ENCODE results near the gene RP2.

The RP2 gene

DNA sequence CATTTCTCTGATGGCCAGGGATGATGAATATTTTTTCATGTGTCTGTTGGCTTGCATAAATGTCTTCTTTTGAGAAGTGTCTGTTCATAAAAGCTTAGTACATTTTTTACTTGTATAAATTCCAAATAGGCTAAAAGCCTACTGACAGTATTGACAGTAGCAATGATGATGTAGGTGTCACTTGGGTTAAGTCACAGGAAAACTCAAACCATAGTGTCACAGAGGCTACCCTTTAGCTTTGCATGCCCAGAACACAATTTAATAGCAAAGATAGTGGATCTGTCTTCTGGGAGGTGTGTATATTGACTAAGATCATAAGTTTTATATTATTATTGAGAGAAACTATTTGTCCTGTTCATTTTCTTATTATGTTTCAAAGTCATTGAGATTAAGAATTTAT, 8.1 kb downstream of the RP2 start:
- Histone ChIP-seq H3K79me2 (ENCODE audit: control insufficient read depth, insufficient read depth, low read length, unreplicated experiment) (peaks cover 65% of the 10 kb centered on the region), H3K27me3 (ENCODE audit: insufficient read depth, low read length) (no peaks in the 10 kb centered on the region), H3K4me1 (ENCODE audit: control insufficient read depth, insufficient read depth, low read length, unreplicated experiment) (peaks cover 16% of the 10 kb centered on the region), H3K4me3 (ENCODE audit: low read depth, low read length) (no peak overlapping the region), H2AFZ (ENCODE audit: low read length, unreplicated experiment) (no peak overlapping the region), H3K36me3 (ENCODE audit: insufficient read depth, low read length) (peaks cover 6% of the 10 kb centered on the region), H3K27ac (ENCODE audit: low read depth, low read length) (no peak overlapping the region)

GRCh38 chrX:46849933-46850332, 13.1 kb downstream of the RP2 start:
- H3K4me1 ChIP-seq (ENCODE audit: control insufficient read depth, insufficient read depth, low read length, unreplicated experiment), result no peaks in the 10 kb centered on the region
- H3K4me3 ChIP-seq (ENCODE audit: low read depth, low read length), result no peak overlapping the region
- H2AFZ ChIP-seq (ENCODE audit: low read length, unreplicated experiment), result no peak overlapping the region
- no peaks in the 10 kb centered on the region for H3K27me3 ChIP-seq (ENCODE audit: insufficient read depth, low read length)
- no peak overlapping the region for H3K27ac ChIP-seq (ENCODE audit: low read depth, low read length)
- peaks cover 42% of the 10 kb centered on the region for H3K79me2 ChIP-seq (ENCODE audit: control insufficient read depth, insufficient read depth, low read length, unreplicated experiment)
- H3K36me3 ChIP-seq (ENCODE audit: insufficient read depth, low read length), result peaks cover 6% of the 10 kb centered on the region

GRCh38 chrX:46850771-46851170, 13.9 kb downstream of the RP2 start:
- Histone ChIP-seq H3K27ac (ENCODE audit: low read depth, low read length) (no peak overlapping the region), H2AFZ (ENCODE audit: low read length, unreplicated experiment) (no peak overlapping the region), H3K36me3 (ENCODE audit: insufficient read depth, low read length) (peaks cover 6% of the 10 kb centered on the region), H3K4me3 (ENCODE audit: low read depth, low read length) (no peak overlapping the region), H3K27me3 (ENCODE audit: insufficient read depth, low read length) (no peaks in the 10 kb centered on the region), H3K79me2 (ENCODE audit: control insufficient read depth, insufficient read depth, low read length, unreplicated experiment) (peaks cover 34% of the 10 kb centered on the region), H3K4me1 (ENCODE audit: control insufficient read depth, insufficient read depth, low read length, unreplicated experiment) (peaks cover 3% of the 10 kb centered on the region)

DNA sequence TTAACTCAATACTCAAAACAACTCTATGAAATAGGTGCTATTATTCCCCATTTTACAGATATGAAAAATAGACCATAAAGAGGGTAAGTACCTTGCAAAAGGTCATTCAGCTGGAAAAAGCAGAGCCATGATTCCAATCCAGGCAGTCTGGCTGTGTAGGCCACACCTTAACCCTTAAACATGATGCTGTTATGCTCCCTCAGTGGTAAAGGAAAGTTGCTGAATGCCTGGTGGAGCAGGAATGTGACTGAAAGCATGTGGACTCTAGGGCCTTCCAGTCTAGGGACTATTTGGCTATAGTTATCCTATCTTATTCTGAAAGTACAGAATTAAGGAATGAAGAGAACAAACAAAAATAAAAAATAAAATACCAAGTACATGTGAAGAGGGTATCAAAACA, 19.6 kb downstream of the RP2 start:
- H2AFZ ChIP-seq (ENCODE audit: low read length, unreplicated experiment), result no peak overlapping the region

DNA sequence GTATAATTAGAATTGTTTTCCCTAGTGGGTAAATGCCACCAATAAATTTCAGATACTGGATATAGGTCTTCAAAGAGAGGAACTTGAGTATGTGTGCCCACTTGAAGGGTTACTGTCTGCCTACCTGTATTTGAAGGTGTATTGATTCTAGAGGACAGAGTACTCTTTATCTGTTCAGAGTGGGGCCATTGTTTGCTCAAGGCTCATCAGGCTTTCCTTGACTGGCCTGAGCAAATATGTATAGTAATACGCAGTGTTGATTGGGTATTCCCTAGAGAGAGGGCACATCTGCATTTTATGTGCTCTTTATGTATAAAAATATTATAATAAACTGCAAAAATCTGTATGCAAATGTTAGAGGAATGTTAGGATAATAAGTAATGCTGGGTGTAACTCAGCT, 23.7 kb downstream of the RP2 start:
- Histone ChIP-seq H3K27ac (ENCODE audit: low read depth, low read length) (no peak overlapping the region), H3K4me1 (ENCODE audit: control insufficient read depth, insufficient read depth, low read length, unreplicated experiment) (peaks cover 18% of the 10 kb centered on the region), H3K79me2 (ENCODE audit: control insufficient read depth, insufficient read depth, low read length, unreplicated experiment) (no peaks in the 10 kb centered on the region), H3K4me3 (ENCODE audit: low read depth, low read length) (no peak overlapping the region), H2AFZ (ENCODE audit: low read length, unreplicated experiment) (no peak overlapping the region), H3K36me3 (ENCODE audit: insufficient read depth, low read length) (no peaks in the 10 kb centered on the region), H3K27me3 (ENCODE audit: insufficient read depth, low read length) (no peaks in the 10 kb centered on the region)

More for the DNA sequence above, 19.6 kb downstream of the RP2 start:
- Histone ChIP-seq H3K4me3 (ENCODE audit: low read depth, low read length) (no peak overlapping the region), H3K36me3 (ENCODE audit: insufficient read depth, low read length) (no peaks in the 10 kb centered on the region), H3K27ac (ENCODE audit: low read depth, low read length) (peak overlapping the region; percentile 18), H3K27me3 (ENCODE audit: insufficient read depth, low read length) (no peaks in the 10 kb centered on the region), H3K79me2 (ENCODE audit: control insufficient read depth, insufficient read depth, low read length, unreplicated experiment) (no peaks in the 10 kb centered on the region), H3K4me1 (ENCODE audit: control insufficient read depth, insufficient read depth, low read length, unreplicated experiment) (peaks cover 11% of the 10 kb centered on the region)

- Histone ChIP-seq H3K36me3 (ENCODE audit: insufficient read depth, low read length) (no peaks in the 10 kb centered on the region), H3K79me2 (ENCODE audit: control insufficient read depth, insufficient read depth, low read length, unreplicated experiment) (peaks cover 4% of the 10 kb centered on the region), H3K27ac (ENCODE audit: low read depth, low read length) (peak overlapping the region; percentile 16; the same call in 1 of the 2 replicates), H3K27me3 (ENCODE audit: insufficient read depth, low read length) (no peaks in the 10 kb centered on the region), H3K4me3 (ENCODE audit: low read depth, low read length) (no peak overlapping the region), H3K4me1 (ENCODE audit: control insufficient read depth, insufficient read depth, low read length, unreplicated experiment) (peaks cover 13% of the 10 kb centered on the region), H2AFZ (ENCODE audit: low read length, unreplicated experiment) (no peak overlapping the region)
Measured at GRCh38 chrX:46863072-46863471, 26.2 kb downstream of the RP2 start.

DNA sequence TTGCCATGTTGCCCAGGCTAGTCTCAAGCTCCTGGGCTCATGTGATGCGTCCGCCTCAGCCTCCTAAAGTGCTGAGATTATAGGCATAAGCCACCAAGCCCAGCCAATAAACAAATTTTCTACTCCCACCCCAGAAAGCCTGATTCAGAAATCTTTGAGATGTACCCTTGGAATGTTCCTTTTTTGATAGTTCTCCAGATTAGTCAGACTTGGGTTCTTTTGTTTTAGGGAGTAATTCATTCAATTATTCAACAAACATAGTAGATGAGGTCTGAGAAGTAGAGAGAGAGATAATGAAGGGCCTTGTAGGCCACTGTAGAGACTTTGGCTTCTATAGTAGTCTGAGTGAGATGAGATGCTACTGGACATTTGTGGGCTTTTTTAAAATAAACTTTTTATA, 27.8 kb downstream of the RP2 start:
- no peak overlapping the region for H2AFZ ChIP-seq (ENCODE audit: low read length, unreplicated experiment)
- no peaks in the 10 kb centered on the region for H3K36me3 ChIP-seq (ENCODE audit: insufficient read depth, low read length)
- H3K4me3 ChIP-seq (ENCODE audit: low read depth, low read length), result no peak overlapping the region
- H3K27me3 ChIP-seq (ENCODE audit: insufficient read depth, low read length), result no peaks in the 10 kb centered on the region
- peaks cover 4% of the 10 kb centered on the region for H3K79me2 ChIP-seq (ENCODE audit: control insufficient read depth, insufficient read depth, low read length, unreplicated experiment)
- H3K4me1 ChIP-seq (ENCODE audit: control insufficient read depth, insufficient read depth, low read length, unreplicated experiment), result peaks cover 13% of the 10 kb centered on the region
- peak overlapping the region; percentile 87 for H3K27ac ChIP-seq (ENCODE audit: low read depth, low read length)

DNA sequence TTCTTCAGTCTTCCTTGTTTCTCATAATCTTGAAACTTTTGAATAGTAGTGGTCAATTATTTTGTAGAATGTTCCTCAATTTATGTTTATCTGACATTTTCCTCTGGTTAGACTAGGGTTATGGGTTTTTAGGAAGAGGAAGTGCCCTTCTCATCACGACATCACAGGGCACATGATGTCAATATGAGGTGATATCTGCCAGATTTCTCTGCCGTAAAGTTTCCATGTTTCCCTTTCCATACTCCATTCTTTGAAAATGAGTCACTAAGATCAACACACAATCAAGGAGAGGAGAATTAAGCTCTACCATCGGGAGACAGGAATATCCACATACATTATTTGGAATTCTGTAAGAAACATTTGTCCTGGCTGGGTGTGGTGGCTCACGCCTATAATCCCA, 28.4 kb downstream of the RP2 start:
- Histone ChIP-seq H3K27ac (ENCODE audit: low read depth, low read length) (peak overlapping the region; percentile 87), H3K4me3 (ENCODE audit: low read depth, low read length) (no peak overlapping the region), H2AFZ (ENCODE audit: low read length, unreplicated experiment) (no peak overlapping the region), H3K36me3 (ENCODE audit: insufficient read depth, low read length) (no peaks in the 10 kb centered on the region), H3K4me1 (ENCODE audit: control insufficient read depth, insufficient read depth, low read length, unreplicated experiment) (peaks cover 13% of the 10 kb centered on the region), H3K27me3 (ENCODE audit: insufficient read depth, low read length) (no peaks in the 10 kb centered on the region), H3K79me2 (ENCODE audit: control insufficient read depth, insufficient read depth, low read length, unreplicated experiment) (peaks cover 4% of the 10 kb centered on the region)

DNA sequence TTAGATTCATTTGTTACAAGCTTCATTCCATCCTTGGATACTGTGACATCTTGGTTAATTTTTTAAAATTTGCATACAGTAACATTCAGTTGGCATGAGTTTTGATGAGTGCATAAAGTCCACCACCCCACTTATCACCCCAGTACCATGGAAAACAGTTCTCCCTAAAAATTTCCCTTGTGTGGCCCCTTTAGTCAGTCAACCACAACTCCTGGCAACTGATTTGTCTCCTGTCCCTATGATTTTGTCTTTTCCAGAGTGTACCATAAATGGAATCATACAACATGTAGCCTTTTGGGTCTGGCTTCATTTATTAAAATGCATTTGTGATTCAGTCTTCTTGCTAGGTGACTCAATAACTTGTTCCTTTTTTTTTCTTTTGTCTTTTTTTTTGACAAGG, 29.9 kb downstream of the RP2 start:
- H3K27ac ChIP-seq (ENCODE audit: low read depth, low read length), result no peak overlapping the region
- H3K27me3 ChIP-seq (ENCODE audit: insufficient read depth, low read length), result no peaks in the 10 kb centered on the region
- H2AFZ ChIP-seq (ENCODE audit: low read length, unreplicated experiment), result no peak overlapping the region
- H3K4me3 ChIP-seq (ENCODE audit: low read depth, low read length), result no peak overlapping the region
- no peaks in the 10 kb centered on the region for H3K36me3 ChIP-seq (ENCODE audit: insufficient read depth, low read length)
- peaks cover 4% of the 10 kb centered on the region for H3K79me2 ChIP-seq (ENCODE audit: control insufficient read depth, insufficient read depth, low read length, unreplicated experiment)
- peaks cover 13% of the 10 kb centered on the region for H3K4me1 ChIP-seq (ENCODE audit: control insufficient read depth, insufficient read depth, low read length, unreplicated experiment)

- Histone ChIP-seq H3K27me3 (ENCODE audit: insufficient read depth, low read length) (no peaks in the 10 kb centered on the region), H2AFZ (ENCODE audit: low read length, unreplicated experiment) (no peak overlapping the region), H3K4me3 (ENCODE audit: low read depth, low read length) (no peak overlapping the region), H3K4me1 (ENCODE audit: control insufficient read depth, insufficient read depth, low read length, unreplicated experiment) (peaks cover 13% of the 10 kb centered on the region), H3K36me3 (ENCODE audit: insufficient read depth, low read length) (no peaks in the 10 kb centered on the region), H3K27ac (ENCODE audit: low read depth, low read length) (no peak overlapping the region), H3K79me2 (ENCODE audit: control insufficient read depth, insufficient read depth, low read length, unreplicated experiment) (peaks cover 3% of the 10 kb centered on the region)
Measured at GRCh38 chrX:46873746-46874145, 36.9 kb downstream of the RP2 start.

DNA sequence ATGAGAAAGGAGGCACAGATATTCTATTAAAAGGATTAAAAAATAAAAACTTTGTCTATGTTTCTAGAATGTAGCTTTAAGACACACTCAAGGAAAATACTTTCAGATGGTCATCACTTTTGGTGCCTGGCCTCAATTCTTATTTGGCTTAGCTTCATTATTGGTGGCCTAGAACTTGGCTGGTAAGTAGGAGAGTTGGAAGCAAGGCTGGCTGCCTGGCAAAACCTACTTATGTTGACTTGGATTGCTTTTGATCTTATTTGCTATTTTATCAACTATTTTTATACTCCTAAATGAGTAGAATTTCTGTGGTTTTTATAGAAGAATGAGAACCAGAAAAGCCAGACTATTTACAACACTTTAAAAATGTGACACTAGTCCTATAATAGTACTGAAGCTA, 40.1 kb downstream of the RP2 start:
- no peaks in the 10 kb centered on the region for H3K27me3 ChIP-seq (ENCODE audit: insufficient read depth, low read length)
- H3K4me3 ChIP-seq (ENCODE audit: low read depth, low read length), result no peak overlapping the region
- H3K27ac ChIP-seq (ENCODE audit: low read depth, low read length), result no peak overlapping the region
- H3K79me2 ChIP-seq (ENCODE audit: control insufficient read depth, insufficient read depth, low read length, unreplicated experiment), result peaks cover 3% of the 10 kb centered on the region
- no peak overlapping the region for H2AFZ ChIP-seq (ENCODE audit: low read length, unreplicated experiment)
- no peaks in the 10 kb centered on the region for H3K36me3 ChIP-seq (ENCODE audit: insufficient read depth, low read length)
- H3K4me1 ChIP-seq (ENCODE audit: control insufficient read depth, insufficient read depth, low read length, unreplicated experiment), result peaks cover 13% of the 10 kb centered on the region
